ENCODE results near the gene PPM1H.

The PPM1H gene

DNA sequence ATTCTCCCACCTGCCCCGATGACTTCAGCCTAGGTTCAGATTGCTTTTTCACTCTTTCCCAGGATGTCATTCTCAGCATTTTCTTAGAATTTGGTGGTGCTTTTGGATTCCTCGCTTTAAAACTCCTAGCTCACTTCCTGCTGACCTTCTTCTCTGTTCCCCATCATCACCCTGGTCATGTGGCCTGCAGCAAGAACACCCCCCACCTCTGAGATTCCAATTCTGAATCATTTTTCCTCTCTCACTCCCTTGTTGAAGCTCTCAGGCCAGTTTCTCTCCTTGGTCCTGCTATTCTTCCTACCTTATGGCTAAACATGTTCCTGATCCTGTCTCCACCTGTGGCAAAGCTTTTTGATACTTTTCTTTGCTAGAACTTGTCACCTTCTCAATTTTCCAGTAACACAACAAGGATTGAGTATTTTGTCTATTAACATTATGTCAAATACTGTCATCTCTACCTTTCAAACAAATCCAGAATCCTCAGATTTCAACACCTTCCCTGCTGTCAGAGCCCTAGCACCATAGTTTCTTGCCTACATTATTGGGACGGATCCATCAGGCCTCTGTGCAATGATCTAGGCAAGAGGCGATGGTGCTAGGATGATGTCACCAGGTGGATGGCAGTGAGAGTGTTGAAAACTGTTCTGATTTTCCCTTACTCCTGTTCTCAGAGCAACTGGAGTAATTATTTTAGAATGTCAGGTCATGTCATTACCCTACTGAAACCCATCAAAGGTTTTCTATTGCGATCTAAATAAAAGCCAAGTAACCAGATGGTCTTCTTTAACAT, 234.7 kb downstream of the PPM1H start (continued):
- TF ChIP-seq WT1 (tag by site-specific recombination; IDR thresholded peaks at IDR 0.05) (no peak), ZNF248 (tag by site-specific recombination; IDR thresholded peaks at IDR 0.05) (no peak), ZNF530 (tag by site-specific recombination; IDR thresholded peaks at IDR 0.05; ENCODE audit: low read depth) (no peak)
- TF ChIP-seq, protein P1, sequence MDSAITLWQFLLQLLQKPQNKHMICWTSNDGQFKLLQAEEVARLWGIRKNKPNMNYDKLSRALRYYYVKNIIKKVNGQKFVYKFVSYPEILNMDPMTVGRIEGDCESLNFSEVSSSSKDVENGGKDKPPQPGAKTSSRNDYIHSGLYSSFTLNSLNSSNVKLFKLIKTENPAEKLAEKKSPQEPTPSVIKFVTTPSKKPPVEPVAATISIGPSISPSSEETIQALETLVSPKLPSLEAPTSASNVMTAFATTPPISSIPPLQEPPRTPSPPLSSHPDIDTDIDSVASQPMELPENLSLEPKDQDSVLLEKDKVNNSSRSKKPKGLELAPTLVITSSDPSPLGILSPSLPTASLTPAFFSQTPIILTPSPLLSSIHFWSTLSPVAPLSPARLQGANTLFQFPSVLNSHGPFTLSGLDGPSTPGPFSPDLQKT (IDR thresholded peaks at IDR 0.05; ENCODE audit: borderline replicate concordance, low read depth, low read length): no peak

- H3K27ac ChIP-seq (ENCODE audit: extremely low read depth, low read depth, low read length): no peak overlapping the region
- TF ChIP-seq ZNF423 (tag by site-specific recombination; IDR thresholded peaks at IDR 0.05) (no peak), ZBTB44 (tag by site-specific recombination; IDR thresholded peaks at IDR 0.05) (no peak), TRIM28 (IDR thresholded peaks at IDR 0.05; ENCODE audit: borderline replicate concordance, low read length) (no peak)
- TF ChIP-seq, protein P2, sequence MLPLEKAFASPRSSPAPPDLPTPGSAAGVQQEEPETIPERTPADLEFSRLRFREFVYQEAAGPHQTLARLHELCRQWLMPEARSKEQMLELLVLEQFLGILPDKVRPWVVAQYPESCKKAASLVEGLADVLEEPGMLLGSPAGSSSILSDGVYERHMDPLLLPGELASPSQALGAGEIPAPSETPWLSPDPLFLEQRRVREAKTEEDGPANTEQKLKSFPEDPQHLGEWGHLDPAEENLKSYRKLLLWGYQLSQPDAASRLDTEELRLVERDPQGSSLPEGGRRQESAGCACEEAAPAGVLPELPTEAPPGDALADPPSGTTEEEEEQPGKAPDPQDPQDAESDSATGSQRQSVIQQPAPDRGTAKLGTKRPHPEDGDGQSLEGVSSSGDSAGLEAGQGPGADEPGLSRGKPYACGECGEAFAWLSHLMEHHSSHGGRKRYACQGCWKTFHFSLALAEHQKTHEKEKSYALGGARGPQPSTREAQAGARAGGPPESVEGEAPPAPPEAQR (tag by site-specific recombination; IDR thresholded peaks at IDR 0.05): no peak
- peaks cover 4% of the 10 kb centered on the region for H3K4me1 ChIP-seq (ENCODE audit: control insufficient read depth, insufficient read depth, low read length)
- H3K36me3 ChIP-seq (ENCODE audit: control insufficient read depth in 2 of 2, insufficient read depth in 1 of 2, low read length in 2 of 2): peaks cover 0 to 1% of the 10 kb centered on the region in 2 experiments; a peak in 1 of 3 replicates
- no peaks in the 10 kb centered on the region for H3K9me3 ChIP-seq (ENCODE audit: control insufficient read depth, insufficient read depth, low read depth, low read length)
- ChIA-PET CTCF (interaction anchor here (0.7 to 1.0 kb wide), 2 partner anchors 80 to 1673 kb away, joined by 3 read pairs; no protein-coding TSS in a partner anchor), POLR2A (no interaction called here)
- no peak overlapping the region for H3K4me3 ChIP-seq (ENCODE audit: low read depth, low read length)
These were observed 236.2 kb downstream of the PPM1H start for GRCh38 chr12:62698701-62699101.

GRCh38 chr12:62697893-62698292, 237.1 kb downstream of the PPM1H start:
- H3K4me1 ChIP-seq (ENCODE audit: control insufficient read depth, insufficient read depth, low read length): peaks cover 4% of the 10 kb centered on the region
- POLR2A ChIA-PET: no interaction called here
- H3K27ac ChIP-seq (ENCODE audit: extremely low read depth, low read depth, low read length): no peak overlapping the region
- peaks cover 0 to 9% of the 10 kb centered on the region in 2 experiments; a peak in 1 of 3 replicates for H3K36me3 ChIP-seq (ENCODE audit: control insufficient read depth in 2 of 2, insufficient read depth in 1 of 2, low read length in 2 of 2)
- no peak overlapping the region for H3K4me3 ChIP-seq (ENCODE audit: low read depth, low read length)
- H3K9me3 ChIP-seq (ENCODE audit: control insufficient read depth, insufficient read depth, low read depth, low read length): no peaks in the 10 kb centered on the region
- CTCF ChIA-PET: interaction anchor here (0.5 to 1.0 kb wide), 2 partner anchors 79 to 316 kb away, joined by 3 to 5 read pairs; no protein-coding TSS in a partner anchor
- TF ChIP-seq ZNF391 (tag by site-specific recombination; IDR thresholded peaks at IDR 0.05; ENCODE audit: borderline replicate concordance, low read depth): no peak

GRCh38 chr12:62695696-62696095, 239.3 kb downstream of the PPM1H start:
- Histone ChIP-seq H3K4me1 (ENCODE audit: control insufficient read depth, insufficient read depth, low read length) (no peaks in the 10 kb centered on the region), H3K4me3 (ENCODE audit: low read depth, low read length) (no peak overlapping the region), H3K36me3 (ENCODE audit: control insufficient read depth in 2 of 2, insufficient read depth in 1 of 2, low read length in 2 of 2) (peaks cover 0 to 23% of the 10 kb centered on the region in 2 experiments; a peak in 1 of 3 replicates), H3K9me3 (ENCODE audit: control insufficient read depth, insufficient read depth, low read depth, low read length) (no peaks in the 10 kb centered on the region), H3K27ac (ENCODE audit: extremely low read depth, low read depth, low read length) (no peak overlapping the region)
- CTCF ChIA-PET: interaction anchor here (0.8 kb wide), 1 partner anchor 257 kb away, joined by 3 read pairs; no protein-coding TSS in a partner anchor
- POLR2A ChIA-PET: no interaction called here
- TF ChIP-seq ZNF121 (tag by site-specific recombination; IDR thresholded peaks at IDR 0.05) (no peak), ZNF211 (tag by site-specific recombination; IDR thresholded peaks at IDR 0.05; ENCODE audit: low read depth) (no peak), ZNF544 (tag by site-specific recombination; IDR thresholded peaks at IDR 0.05) (no peak), ZNF585B (tag by site-specific recombination; IDR thresholded peaks at IDR 0.05) (no peak)
- TF ChIP-seq, protein P1 (IDR thresholded peaks at IDR 0.05; ENCODE audit: borderline replicate concordance, low read depth, low read length): no peak
- TF ChIP-seq, protein P3, sequence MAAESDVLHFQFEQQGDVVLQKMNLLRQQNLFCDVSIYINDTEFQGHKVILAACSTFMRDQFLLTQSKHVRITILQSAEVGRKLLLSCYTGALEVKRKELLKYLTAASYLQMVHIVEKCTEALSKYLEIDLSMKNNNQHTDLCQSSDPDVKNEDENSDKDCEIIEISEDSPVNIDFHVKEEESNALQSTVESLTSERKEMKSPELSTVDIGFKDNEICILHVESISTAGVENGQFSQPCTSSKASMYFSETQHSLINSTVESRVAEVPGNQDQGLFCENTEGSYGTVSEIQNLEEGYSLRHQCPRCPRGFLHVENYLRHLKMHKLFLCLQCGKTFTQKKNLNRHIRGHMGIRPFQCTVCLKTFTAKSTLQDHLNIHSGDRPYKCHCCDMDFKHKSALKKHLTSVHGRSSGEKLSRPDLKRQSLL (tag by site-specific recombination; IDR thresholded peaks at IDR 0.05): no peak
